GM23248 (cell line): Measurements from ENCODE around the gene CST4. TPM values are rescaled to one million over a fixed set of nuclear protein-coding genes. Genes with fewer than 3 reads are reported as not detected.
"Not testable (repeated sequence)": the region's sequence is repeated elsewhere in the genome, so short reads cannot be mapped to it uniquely, and the experiment has no call there.

Source experiments
- DNase-seq: peaks from one replicate; pipeline ENCODE4 v3.0.0-alpha.2; 2015
- H2AFZ ChIP-seq: fragments of 200-600 bp; sonication (generic); 2 replicates; pipeline ENCODE4 v1.6.1; 2016; ENCODE audit warnings: antibody characterized with exemption
- H3F3A ChIP-seq: fragments of 200-600 bp; sonication (generic); 2 replicates; pipeline ENCODE4 v1.6.1; 2016; ENCODE audit warnings: mild to moderate bottlenecking, antibody characterized with exemption, mixed run types; ENCODE audit not compliant: insufficient read depth
- H3K27ac ChIP-seq: fragments of 200-600 bp; sonication (generic); 2 replicates; pipeline ENCODE4 v1.5.1; 2016; ENCODE audit warnings: mild to moderate bottlenecking
- H3K27me3 ChIP-seq: fragments of 200-600 bp; sonication (generic); replicated peaks from 2 replicates; pipeline ENCODE4 v1.6.1; 2016; ENCODE audit warnings: mild to moderate bottlenecking; ENCODE audit not compliant: insufficient read depth
- H3K36me3 ChIP-seq: fragments of 200-600 bp; sonication (generic); 2 replicates; pipeline ENCODE4 v1.6.1; 2016; ENCODE audit warnings: low read depth, mild to moderate bottlenecking
- H3K4me1 ChIP-seq: fragments of 200-600 bp; sonication (generic); 2 replicates; pipeline ENCODE4 v1.6.1; 2016; ENCODE audit warnings: mild to moderate bottlenecking; ENCODE audit not compliant: insufficient read depth
- H3K4me2 ChIP-seq: fragments of 200-600 bp; sonication (generic); one replicate; pipeline ENCODE4 v1.6.1; 2016; ENCODE audit warnings: mild to moderate bottlenecking; ENCODE audit not compliant: unreplicated experiment
- H3K4me3 ChIP-seq: fragments of 200-600 bp; sonication (generic); 2 replicates; pipeline ENCODE4 v1.5.1; 2016; ENCODE audit warnings: mild to moderate bottlenecking
- H3K79me2 ChIP-seq: fragments of 200-600 bp; sonication (generic); 2 replicates; pipeline ENCODE4 v1.6.1; 2016; ENCODE audit warnings: mild to moderate bottlenecking; ENCODE audit not compliant: insufficient read depth
- H3K9ac ChIP-seq: fragments of 200-600 bp; sonication (generic); 2 replicates; pipeline ENCODE4 v1.6.1; 2016; ENCODE audit warnings: mild to moderate bottlenecking
- H3K9me2 ChIP-seq: fragments of 200-600 bp; sonication (generic); 2 replicates; pipeline ENCODE4 v1.6.1; 2016; ENCODE audit warnings: mixed run types, mild to moderate bottlenecking, moderate library complexity; ENCODE audit not compliant: insufficient read depth
- H3K9me3 ChIP-seq: fragments of 200-600 bp; sonication (generic); one replicate; pipeline ENCODE4 v1.6.1; 2017; ENCODE audit warnings: low read depth
- H4K20me1 ChIP-seq: fragments of 200-600 bp; sonication (generic); 2 replicates; pipeline ENCODE4 v1.6.0; 2016; ENCODE audit not compliant: insufficient read depth
- EZH2 ChIP-seq: fragments of 200-600 bp; sonication (generic); IDR thresholded peaks from 2 replicates; pipeline ENCODE4 v1.6.1; 2018; ENCODE audit warnings: antibody characterized with exemption, mild to moderate bottlenecking; ENCODE audit not compliant: insufficient read depth, poor library complexity, severe bottlenecking
- EZH2phosphoT487 ChIP-seq: fragments of 200-600 bp; sonication (generic); IDR thresholded peaks from 2 replicates; pipeline ENCODE4 v1.6.1; 2018; ENCODE audit warnings: antibody characterized with exemption, moderate library complexity, mild to moderate bottlenecking, low read depth; ENCODE audit not compliant: insufficient read depth
- WGBS, 2 experiments: methylation state at CpG; one replicate each; pipeline ENCODE4 v1.1.6; 2015 to 2017; ENCODE audit warnings: low lambda C conversion rate in 2 of 2, low coverage in 1 of 2; ENCODE audit errors: missing lambda C conversion rate in 2 of 2; 5-methylcytosine and 5-hydroxymethylcytosine counted together
- in situ Hi-C: fragments of 300-500 bp; cut with MboI; formaldehyde crosslinking; loops from 2 replicates; pipeline ENCODE4 v1.15.0; 2020
- polyA plus RNA-seq: library from polyadenylated mRNA; unstranded; fragments of >200 nt; fragmentation: Nextera tagmentation; extraction: Ambion mirVana; gene quantifications from 2 replicates; pipeline ENCODE4 v1.2.1, GENCODE V29; 2016
- total RNA-seq: library from RNA; depleted of rRNA; stranded (reverse); fragments of >200 nt; shearing (Covaris generic); gene quantifications from 2 replicates; pipeline ENCODE4 v1.2.3, GENCODE V29; 2014

The CST4 gene
- total and polyA plus RNA-seq, 2 experiments from 2014 or later, result not detected

DNA sequence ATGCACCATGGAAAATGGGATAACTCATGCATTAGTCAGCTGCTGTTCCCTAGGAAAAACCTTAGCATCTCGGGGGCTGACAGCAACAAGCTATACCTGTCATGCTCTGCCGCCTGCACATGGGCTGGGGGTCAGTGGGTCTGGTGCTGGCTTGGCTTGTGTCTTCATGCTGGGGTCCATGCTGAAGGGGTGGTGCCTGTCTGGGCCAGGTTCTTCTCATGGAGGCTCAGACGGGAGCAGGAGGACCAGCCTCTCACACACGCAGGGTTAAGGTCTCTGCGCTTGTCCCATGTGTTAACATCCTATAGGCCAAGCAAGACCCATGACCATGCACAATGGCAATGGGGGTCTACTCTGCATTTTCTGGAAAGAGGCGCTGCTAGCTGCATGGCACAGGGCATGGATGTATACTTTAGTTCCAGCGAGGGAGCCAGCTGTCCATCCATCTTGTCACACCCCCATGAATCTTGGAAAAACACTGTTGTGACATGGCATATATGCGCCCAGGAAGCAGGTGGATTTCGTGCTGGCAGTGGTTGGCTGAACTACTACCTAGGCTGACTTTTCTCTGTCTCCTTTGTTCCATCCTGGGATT lies 26.5 kb downstream of the CST4 start:
- H3K4me2 ChIP-seq, result no peak overlapping the region
- no peaks in the 10 kb centered on the region for H3K9me2 ChIP-seq
- DNase-seq, result no peak
- no peak for TF ChIP-seq EZH2
- no peak for TF ChIP-seq EZH2phosphoT487
- in situ Hi-C loops, result no loop called here
- no peak overlapping the region for H2AFZ ChIP-seq
- H3K27me3 ChIP-seq, result no peaks in the 10 kb centered on the region
- H3K36me3 ChIP-seq, result no peaks in the 10 kb centered on the region
- H3K9ac ChIP-seq, result no peak overlapping the region
- no peaks in the 10 kb centered on the region for H3K79me2 ChIP-seq
- H3K27ac ChIP-seq, result no peak overlapping the region
- H3K4me3 ChIP-seq, result no peak overlapping the region
- H3F3A ChIP-seq, result no peaks in the 10 kb centered on the region
- no peaks in the 10 kb centered on the region for H3K9me3 ChIP-seq
- H4K20me1 ChIP-seq, result no peaks in the 10 kb centered on the region
- 64 to 71% methylated on average over 9 of the region's 9 CpGs for WGBS, 2 experiments
- no peaks in the 10 kb centered on the region for H3K4me1 ChIP-seq

DNA sequence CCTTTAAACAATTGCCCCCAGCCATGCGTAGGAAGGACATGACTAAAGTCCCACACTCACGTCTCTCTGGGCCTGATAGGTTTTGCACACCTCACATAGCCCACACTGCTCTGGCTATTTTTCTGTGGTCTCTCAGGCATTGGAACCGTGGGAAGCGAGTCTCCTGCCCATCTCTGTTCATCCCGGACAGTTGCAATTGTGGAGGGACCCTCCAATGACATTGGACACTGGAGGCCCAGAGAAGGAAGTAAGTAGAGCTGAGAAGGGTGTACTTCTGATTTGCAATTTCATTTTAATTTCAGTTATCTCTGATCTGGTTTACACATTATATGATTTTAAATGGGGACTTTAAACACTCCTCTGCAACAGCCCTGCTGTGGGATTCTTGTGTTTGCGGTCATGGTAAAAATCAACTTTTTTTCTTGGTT lies 27.8 kb downstream of the CST4 start:
- H3K36me3 ChIP-seq, result no peaks in the 10 kb centered on the region
- in situ Hi-C loops, result no loop called here
- no peak overlapping the region for H2AFZ ChIP-seq
- H4K20me1 ChIP-seq, result no peaks in the 10 kb centered on the region
- no peaks in the 10 kb centered on the region for H3K79me2 ChIP-seq
- no peaks in the 10 kb centered on the region for H3K9me3 ChIP-seq
- H3K27me3 ChIP-seq, result no peaks in the 10 kb centered on the region
- H3K4me3 ChIP-seq, result no peak overlapping the region
- no peaks in the 10 kb centered on the region for H3F3A ChIP-seq
- WGBS, 2 experiments, result 81 to 84% methylated on average over 6 of the region's 6 CpGs
- no peak overlapping the region for H3K4me2 ChIP-seq
- H3K4me1 ChIP-seq, result no peaks in the 10 kb centered on the region
- no peak for DNase-seq
- no peak for TF ChIP-seq EZH2phosphoT487
- no peak for TF ChIP-seq EZH2
- no peaks in the 10 kb centered on the region for H3K9me2 ChIP-seq
- no peak overlapping the region for H3K9ac ChIP-seq
- H3K27ac ChIP-seq, result no peak overlapping the region

DNA sequence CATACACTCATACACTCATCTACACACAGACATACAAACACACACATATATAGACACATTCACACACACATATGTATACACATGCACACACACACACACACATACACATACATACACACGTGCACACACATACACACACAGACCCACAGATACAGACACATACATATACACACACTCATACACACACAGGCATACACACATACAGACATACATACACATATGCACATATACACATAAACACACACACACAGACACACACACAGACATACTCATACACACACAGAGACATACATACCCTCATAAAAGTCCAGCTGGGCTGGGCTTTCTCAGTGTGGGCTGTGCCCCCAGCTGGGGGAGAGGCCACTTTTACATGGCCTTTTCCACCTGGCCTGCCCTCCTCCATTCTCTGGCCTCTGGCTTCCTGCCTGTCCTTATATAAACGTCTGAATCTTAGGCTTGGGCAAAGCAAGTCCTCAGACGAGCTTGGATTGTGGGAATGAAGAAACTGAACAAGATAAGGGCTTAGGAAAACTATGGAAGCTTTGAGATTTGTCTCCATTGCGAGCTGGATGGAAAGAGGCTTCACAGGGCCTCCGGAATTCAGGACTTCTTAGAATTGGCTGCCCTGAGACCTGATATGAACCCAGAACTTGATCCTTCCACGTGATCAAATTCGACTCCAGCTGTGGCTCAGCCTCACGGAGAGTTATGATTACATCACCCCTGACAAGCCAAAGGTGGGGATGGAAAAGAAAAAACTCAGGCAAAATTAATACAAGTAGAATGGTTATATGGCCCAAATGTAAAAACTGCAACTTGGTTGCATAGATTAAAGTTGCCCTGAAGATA lies 28.6 kb downstream of the CST4 start:
- peak; percentile 54 for DNase-seq
- TF ChIP-seq EZH2 (no peak), EZH2phosphoT487 (no peak)
- Histone ChIP-seq H3K27ac (no peak overlapping the region), H3K9me3 (no peaks in the 10 kb centered on the region), H3K27me3 (no peaks in the 10 kb centered on the region), H3K9me2 (no peaks in the 10 kb centered on the region), H2AFZ (peak overlapping the region; percentile 41), H4K20me1 (no peaks in the 10 kb centered on the region), H3K36me3 (no peaks in the 10 kb centered on the region), H3K79me2 (no peaks in the 10 kb centered on the region), H3F3A (no peaks in the 10 kb centered on the region), H3K4me1 (no peaks in the 10 kb centered on the region; the same call in 1 of the 2 replicates), H3K4me2 (no peak overlapping the region), H3K9ac (no peak overlapping the region), H3K4me3 (no peak overlapping the region)
- WGBS, 2 experiments, result 21 to 24% methylated on average over 8 of the region's 8 CpGs
- in situ Hi-C loops, result no loop called here

DNA sequence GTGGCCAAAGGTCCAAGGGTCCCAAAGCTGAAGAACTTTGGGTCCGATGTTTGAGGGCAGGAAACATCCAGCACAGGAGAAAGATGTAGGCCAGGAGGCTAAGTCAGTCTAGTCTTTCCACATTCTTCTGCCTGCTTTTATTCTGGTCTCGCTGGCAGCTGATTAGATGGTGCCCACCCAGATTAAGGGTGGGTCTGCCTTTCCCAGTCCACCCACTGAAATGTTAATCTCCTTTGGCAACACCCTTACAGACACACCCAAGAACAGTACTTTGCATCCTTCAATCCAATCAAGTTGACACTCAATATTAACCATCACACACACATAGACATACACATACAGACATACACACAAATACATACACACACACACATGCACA lies 29.2 kb downstream of the CST4 start:
- H3K4me2 ChIP-seq, H3K4me3 ChIP-seq, H3F3A ChIP-seq, H3K9me2 ChIP-seq, DNase-seq, H3K9ac ChIP-seq, in situ Hi-C loops, H2AFZ ChIP-seq, H3K27me3 ChIP-seq, H4K20me1 ChIP-seq, H3K4me1 ChIP-seq, H3K79me2 ChIP-seq, H3K27ac ChIP-seq, H3K9me3 ChIP-seq, H3K36me3 ChIP-seq: not testable (repeated sequence)
- WGBS, 2 experiments, result 55 to 68% methylated on average over 2 of the region's 2 CpGs
